NT2/D1 (cell line): ENCODE data around the gene IAH1.

Source experiments
- DNase-seq: peaks from one replicate; pipeline ENCODE4 v3.0.0-alpha.2; 2011; ENCODE audit warnings: low read depth, low spot score
- H3K27me3 ChIP-seq: 2 replicates; pipeline ENCODE4 v1.6.0; 2011; ENCODE audit warnings: mild to moderate bottlenecking; ENCODE audit not compliant: insufficient read length, insufficient read depth
- H3K36me3 ChIP-seq: 2 replicates; pipeline ENCODE4 v1.6.1; 2011; ENCODE audit warnings: mild to moderate bottlenecking, low read length, mixed read lengths; ENCODE audit not compliant: insufficient read depth, insufficient read length
- H3K4me1 ChIP-seq: 2 replicates; pipeline ENCODE4 v1.5.1; 2011; ENCODE audit not compliant: insufficient read depth, insufficient read length
- H3K4me3 ChIP-seq: 2 replicates; pipeline ENCODE4 v1.5.1; 2011; ENCODE audit warnings: low read depth; ENCODE audit not compliant: insufficient read length
- H3K9ac ChIP-seq: 2 replicates; pipeline ENCODE4 v1.6.0; 2011; ENCODE audit warnings: low read depth; ENCODE audit not compliant: insufficient read length
- H3K9me3 ChIP-seq: 2 replicates; pipeline ENCODE4 v1.5.1; 2011; ENCODE audit warnings: mild to moderate bottlenecking, low read length; ENCODE audit not compliant: insufficient read depth
- SUZ12 ChIP-seq: IDR thresholded peaks from 2 replicates; pipeline ENCODE4 v1.6.1; 2011; ENCODE audit not compliant: insufficient read length, insufficient read depth; ENCODE audit errors: extremely low read depth
- YY1 ChIP-seq: IDR thresholded peaks from 2 replicates; pipeline ENCODE4 v1.6.1; 2011; ENCODE audit not compliant: insufficient read length, insufficient read depth
- ZNF274 ChIP-seq: IDR thresholded peaks from 2 replicates; pipeline ENCODE4 v1.6.1; 2011; ENCODE audit warnings: mild to moderate bottlenecking, low read depth, low read length

Gene IAH1

DNA sequence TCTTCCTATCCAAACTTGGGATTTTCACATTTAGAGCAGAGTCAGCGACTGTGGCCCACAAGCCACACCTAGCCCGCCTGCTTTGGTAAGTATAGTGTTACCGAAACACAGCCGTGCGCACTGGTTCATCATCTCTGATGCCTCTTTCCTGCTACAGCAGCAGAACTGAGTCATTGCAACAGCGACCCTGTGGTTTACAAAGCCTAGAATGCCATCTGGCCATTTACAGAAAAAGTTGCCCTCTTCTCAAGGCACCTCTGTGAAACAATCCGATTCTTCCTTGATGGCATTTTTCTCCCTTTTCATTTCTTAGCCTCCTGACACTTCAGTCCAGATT, 10.7 kb upstream of the IAH1 start:
- no peak overlapping the region for H3K9ac ChIP-seq
- H3K4me3 ChIP-seq, result no peak overlapping the region
- no peak for DNase-seq
- peaks cover 50% of the 10 kb centered on the region for H3K36me3 ChIP-seq
- H3K4me1 ChIP-seq, result no peaks in the 10 kb centered on the region
- H3K27me3 ChIP-seq, result no peaks in the 10 kb centered on the region
- TF ChIP-seq YY1 (no peak), ZNF274 (no peak), SUZ12 (no peak)
- H3K9me3 ChIP-seq, result no peaks in the 10 kb centered on the region

DNA sequence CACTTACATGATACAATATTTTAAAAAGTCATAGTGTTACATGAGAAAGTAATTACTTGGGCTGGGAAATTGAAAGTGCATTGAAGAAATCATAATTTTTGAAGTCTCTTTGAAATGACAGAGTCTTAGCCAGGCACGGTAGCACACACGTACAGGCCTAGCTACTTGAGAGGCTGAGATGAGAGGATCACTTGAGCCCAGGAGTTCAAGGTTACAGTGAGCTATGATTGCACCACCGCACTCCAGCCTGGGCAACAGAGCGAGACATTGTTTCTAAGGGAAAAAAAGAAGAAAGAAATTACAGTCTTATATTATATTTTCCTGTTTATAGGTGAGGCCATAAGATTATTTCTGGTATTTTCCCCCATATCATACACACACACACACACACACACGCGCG, 9.2 kb upstream of the IAH1 start:
- H3K9me3 ChIP-seq, result no peaks in the 10 kb centered on the region
- H3K4me1 ChIP-seq, result no peaks in the 10 kb centered on the region
- H3K9ac ChIP-seq, result no peak overlapping the region
- peaks cover 55% of the 10 kb centered on the region for H3K36me3 ChIP-seq
- TF ChIP-seq SUZ12 (no peak), ZNF274 (no peak), YY1 (no peak)
- DNase-seq, result no peak
- H3K27me3 ChIP-seq, result no peaks in the 10 kb centered on the region
- no peak overlapping the region for H3K4me3 ChIP-seq

DNA sequence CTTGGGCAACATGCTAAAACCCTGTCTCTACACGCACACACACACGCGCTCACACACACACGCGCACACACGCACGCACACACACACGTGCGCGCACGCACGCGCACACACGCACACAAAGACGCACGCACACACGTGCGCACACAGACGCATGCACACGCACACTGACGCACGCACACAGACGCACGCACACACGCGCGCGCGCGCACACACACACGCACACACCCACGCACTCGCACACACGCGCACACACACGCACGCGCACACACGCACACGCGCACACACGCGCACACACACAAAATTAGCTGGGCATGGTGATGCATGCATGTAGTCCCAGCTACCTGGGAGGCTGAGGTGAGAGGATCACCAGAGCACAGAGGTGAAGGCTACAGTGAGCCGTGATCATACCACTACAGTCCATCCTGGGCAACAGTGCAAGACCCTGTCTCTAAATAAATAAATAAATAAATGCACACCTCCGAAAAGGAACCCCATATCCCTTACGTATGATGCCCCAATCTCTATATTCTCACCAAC, 8.1 kb upstream of the IAH1 start:
- no peaks in the 10 kb centered on the region for H3K9me3 ChIP-seq
- H3K27me3 ChIP-seq, result no peaks in the 10 kb centered on the region
- no peaks in the 10 kb centered on the region for H3K4me1 ChIP-seq
- TF ChIP-seq YY1 (no peak), ZNF274 (no peak), SUZ12 (no peak)
- peaks cover 52% of the 10 kb centered on the region for H3K36me3 ChIP-seq
- H3K9ac ChIP-seq, result no peak overlapping the region
- no peak overlapping the region for H3K4me3 ChIP-seq
- no peak for DNase-seq

DNA sequence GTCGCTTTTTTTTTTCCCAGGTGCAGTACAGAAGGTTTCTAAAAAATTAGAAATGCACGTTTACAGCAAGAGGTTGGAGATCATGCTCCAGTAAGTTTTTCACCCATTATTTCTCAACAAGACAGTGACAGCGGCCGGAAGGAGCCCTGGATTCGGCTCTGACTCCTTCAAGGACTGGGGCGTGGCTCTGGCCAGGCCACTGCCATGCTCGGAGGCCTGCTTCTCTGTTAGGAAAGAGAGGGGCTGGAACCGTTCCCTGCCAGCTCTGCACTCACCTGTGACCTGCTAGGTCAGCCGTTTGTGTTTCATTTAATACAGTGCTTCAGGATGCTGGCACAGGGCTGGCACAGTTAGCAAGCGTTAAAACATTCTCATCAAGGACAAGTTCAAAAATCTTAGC, 6.7 kb upstream of the IAH1 start:
- Histone ChIP-seq H3K9ac (no peak overlapping the region), H3K4me1 (no peaks in the 10 kb centered on the region), H3K36me3 (peaks cover 53% of the 10 kb centered on the region), H3K9me3 (no peaks in the 10 kb centered on the region), H3K4me3 (no peak overlapping the region), H3K27me3 (no peaks in the 10 kb centered on the region)
- TF ChIP-seq SUZ12 (no peak), YY1 (no peak), ZNF274 (no peak)
- DNase-seq, result no peak

DNA sequence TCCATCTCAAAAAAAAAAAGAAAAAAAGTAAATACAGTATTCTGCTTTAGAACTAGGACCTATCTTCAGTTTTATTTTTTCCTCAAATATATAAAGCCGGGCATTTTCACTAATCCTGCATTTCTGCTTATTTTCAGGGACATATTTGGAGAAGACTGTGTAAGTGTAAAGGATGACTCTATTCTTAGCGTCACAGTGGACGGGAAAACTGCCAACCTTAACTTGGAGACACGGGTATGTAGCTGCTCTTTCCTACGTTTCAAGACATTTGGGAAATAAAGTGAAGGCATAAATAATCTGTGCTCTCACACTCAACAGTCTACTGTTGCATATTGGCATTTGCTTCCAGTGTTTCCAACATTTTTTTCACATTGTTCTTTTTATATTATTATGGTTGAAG, 3.1 kb upstream of the IAH1 start:
- TF ChIP-seq ZNF274 (no peak), YY1 (no peak), SUZ12 (no peak)
- no peak for DNase-seq
- no peaks in the 10 kb centered on the region for H3K9me3 ChIP-seq
- H3K36me3 ChIP-seq, result peaks cover 48% of the 10 kb centered on the region
- no peak overlapping the region for H3K9ac ChIP-seq
- H3K27me3 ChIP-seq, result no peaks in the 10 kb centered on the region
- no peaks in the 10 kb centered on the region for H3K4me1 ChIP-seq
- no peak overlapping the region for H3K4me3 ChIP-seq

DNA sequence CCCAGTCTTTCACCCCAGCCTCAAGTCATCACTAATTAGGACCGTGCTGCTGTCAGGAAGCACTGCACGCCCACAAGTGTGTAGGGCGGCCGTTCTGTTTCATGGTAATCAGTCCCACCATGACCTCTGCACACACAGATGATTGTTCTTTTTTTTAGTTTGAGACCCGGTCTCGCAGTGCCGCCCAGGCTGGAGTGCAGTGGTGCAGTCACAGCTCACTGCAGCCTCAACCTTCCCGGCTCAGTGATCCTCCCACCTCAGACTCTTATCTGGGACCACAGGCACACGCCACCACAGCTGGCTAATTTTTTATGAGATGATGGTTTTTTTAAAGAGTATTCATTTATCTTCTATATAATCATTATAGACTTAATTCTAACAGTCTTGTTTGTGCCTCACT, 1.8 kb upstream of the IAH1 start:
- H3K36me3 ChIP-seq, result peaks cover 45% of the 10 kb centered on the region
- H3K9me3 ChIP-seq, result no peaks in the 10 kb centered on the region
- DNase-seq, result no peak
- TF ChIP-seq YY1 (no peak), SUZ12 (no peak), ZNF274 (no peak)
- H3K4me3 ChIP-seq, result no peak overlapping the region
- no peaks in the 10 kb centered on the region for H3K27me3 ChIP-seq
- H3K4me1 ChIP-seq, result no peaks in the 10 kb centered on the region
- H3K9ac ChIP-seq, result no peak overlapping the region

DNA sequence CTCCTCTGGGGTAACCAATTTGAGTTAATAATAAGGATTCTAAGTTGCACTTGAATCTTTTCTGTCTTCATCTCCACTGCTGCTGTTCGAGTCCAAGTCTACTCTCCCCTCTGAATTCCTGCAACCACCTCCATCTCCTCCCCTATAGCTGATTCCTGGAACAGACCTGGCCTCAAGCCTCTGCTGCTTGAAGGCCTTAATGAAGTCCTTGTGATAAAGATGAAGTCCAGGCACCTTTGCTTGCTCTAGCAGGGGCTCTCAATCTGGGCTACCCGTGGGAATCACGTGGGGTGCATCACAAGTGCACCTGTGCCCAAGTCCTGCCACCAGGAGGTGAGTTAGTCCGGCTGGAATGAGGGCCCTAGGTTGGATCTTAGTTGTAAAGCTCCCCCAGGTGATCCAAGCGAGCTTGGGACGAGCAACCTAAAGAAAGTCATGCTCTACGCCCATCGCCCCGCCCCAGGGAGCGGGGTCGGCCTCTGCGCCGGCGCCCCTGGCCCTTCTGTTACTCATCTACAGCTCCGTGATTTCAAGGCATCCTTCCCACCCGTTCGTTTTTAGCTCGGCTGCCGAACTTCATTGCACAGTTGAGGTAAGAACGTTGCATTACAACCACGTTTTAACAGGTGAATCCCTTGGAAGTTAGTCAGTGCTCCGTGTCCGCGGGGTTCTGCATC, 905 bp upstream of the IAH1 start:
- peaks cover 36% of the 10 kb centered on the region for H3K36me3 ChIP-seq

More for the DNA sequence above, 905 bp upstream of the IAH1 start:
- Histone ChIP-seq H3K9me3 (no peaks in the 10 kb centered on the region), H3K27me3 (no peaks in the 10 kb centered on the region), H3K4me3 (no peak overlapping the region), H3K9ac (no peak overlapping the region), H3K4me1 (no peaks in the 10 kb centered on the region)
- TF ChIP-seq ZNF274 (no peak), SUZ12 (no peak), YY1 (no peak)
- DNase-seq, result no peak
